OCI-LY7 (cell line): ENCODE measurements around the gene CNOT1.

ENCODE experiments used
- EZH2phosphoT487 ChIP-seq: fragments of 200-600 bp; sonication (generic); IDR thresholded peaks from 2 replicates; pipeline ENCODE4 v1.6.1; 2018; ENCODE audit warnings: low read depth, borderline replicate concordance, mild to moderate bottlenecking, mixed run types, antibody characterized with exemption, low read length, moderate library complexity, mixed read lengths
- TF ChIP-seq, protein P1 (sequence below): fragments of 200-600 bp; sonication (generic); conservative IDR thresholded peaks from 2 replicates; pipeline ENCODE4 v1.5.1; 2014; ENCODE audit warnings: mild to moderate bottlenecking, antibody characterized with exemption, low read length, moderate library complexity, mixed read lengths

- TF ChIP-seq, protein P1, sequence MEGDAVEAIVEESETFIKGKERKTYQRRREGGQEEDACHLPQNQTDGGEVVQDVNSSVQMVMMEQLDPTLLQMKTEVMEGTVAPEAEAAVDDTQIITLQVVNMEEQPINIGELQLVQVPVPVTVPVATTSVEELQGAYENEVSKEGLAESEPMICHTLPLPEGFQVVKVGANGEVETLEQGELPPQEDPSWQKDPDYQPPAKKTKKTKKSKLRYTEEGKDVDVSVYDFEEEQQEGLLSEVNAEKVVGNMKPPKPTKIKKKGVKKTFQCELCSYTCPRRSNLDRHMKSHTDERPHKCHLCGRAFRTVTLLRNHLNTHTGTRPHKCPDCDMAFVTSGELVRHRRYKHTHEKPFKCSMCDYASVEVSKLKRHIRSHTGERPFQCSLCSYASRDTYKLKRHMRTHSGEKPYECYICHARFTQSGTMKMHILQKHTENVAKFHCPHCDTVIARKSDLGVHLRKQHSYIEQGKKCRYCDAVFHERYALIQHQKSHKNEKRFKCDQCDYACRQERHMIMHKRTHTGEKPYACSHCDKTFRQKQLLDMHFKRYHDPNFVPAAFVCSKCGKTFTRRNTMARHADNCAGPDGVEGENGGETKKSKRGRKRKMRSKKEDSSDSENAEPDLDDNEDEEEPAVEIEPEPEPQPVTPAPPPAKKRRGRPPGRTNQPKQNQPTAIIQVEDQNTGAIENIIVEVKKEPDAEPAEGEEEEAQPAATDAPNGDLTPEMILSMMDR, result peak; percentile 90
- no peak for TF ChIP-seq EZH2phosphoT487
Measured at GRCh38 chr16:58487566-58488351, 141.9 kb downstream of the CNOT1 start.
